ENCODE measurements around the gene RAET1L. TPM values are rescaled to one million over a fixed set of nuclear protein-coding genes. Genes with fewer than 3 reads are reported as not detected.

The RAET1L gene
- total and polyA plus RNA-seq, 2 experiments from 2014 or later, result not detected

DNA sequence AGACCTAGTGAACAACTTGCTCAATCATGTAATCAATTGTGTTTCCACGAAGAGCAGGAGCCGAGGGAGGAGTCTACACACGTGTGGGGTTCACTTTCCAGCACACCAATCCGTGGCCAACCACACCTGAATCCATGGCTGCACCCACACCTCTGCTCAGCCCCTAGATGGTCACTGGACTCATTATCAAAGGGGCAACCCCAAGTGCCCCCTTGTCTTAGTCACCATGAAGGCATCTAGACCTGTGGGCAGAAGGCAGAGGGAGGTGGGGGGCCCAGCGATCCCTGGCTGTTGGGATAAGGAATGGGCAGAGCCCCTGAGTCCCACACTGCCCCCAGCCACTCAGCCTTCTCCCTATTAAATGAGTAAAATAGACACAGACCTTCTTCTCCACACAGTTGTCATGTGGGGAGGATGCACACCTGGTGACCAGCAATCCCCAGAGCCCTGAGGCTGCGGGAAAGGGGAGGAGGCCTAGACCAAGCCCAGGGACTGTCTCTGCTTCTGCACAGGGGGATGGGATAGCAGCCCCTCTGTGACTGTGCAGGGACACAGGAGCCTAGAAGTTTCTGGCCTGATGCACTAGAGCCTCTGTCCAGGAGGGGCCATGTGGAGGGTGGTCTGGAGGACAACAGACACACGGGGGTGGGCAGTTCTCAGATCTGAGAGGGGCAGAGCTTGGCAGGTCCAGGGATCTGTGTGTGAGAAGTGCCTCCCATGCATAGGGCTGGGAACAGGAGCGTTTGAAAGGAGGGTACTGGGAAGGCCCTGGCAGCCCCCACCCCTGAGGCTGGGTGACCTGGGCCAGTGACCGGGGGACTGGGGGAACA is 1.9 kb upstream of the RAET1L start:
- H3K27ac ChIP-seq (ENCODE audit: low read depth), result no peak overlapping the region
- no peaks in the 10 kb centered on the region for H3K9me3 Mint-ChIP-seq
- H3K4me2 ChIP-seq, result no peak overlapping the region
- peaks cover 60% of the 10 kb centered on the region for H3K27me3 ChIP-seq (ENCODE audit: insufficient read depth)
- peaks cover 9% of the 10 kb centered on the region; the same call in 2 of the 3 replicates for H3K4me1 Mint-ChIP-seq
- no peaks in the 10 kb centered on the region for H3F3A ChIP-seq (replicated peaks; ENCODE audit: low read depth)
- no peaks in the 10 kb centered on the region for H4K20me1 ChIP-seq (replicated peaks; ENCODE audit: insufficient read depth)
- H3K36me3 Mint-ChIP-seq (ENCODE audit: low read depth), result no peaks in the 10 kb centered on the region
- no peaks in the 10 kb centered on the region for H3K79me2 ChIP-seq (replicated peaks; ENCODE audit: insufficient read depth)
- H3K27ac Mint-ChIP-seq, result no peak overlapping the region
- H3K4me1 ChIP-seq (ENCODE audit: insufficient read depth), result peaks cover 10% of the 10 kb centered on the region
- no peaks in the 10 kb centered on the region for H3K9me2 ChIP-seq (ENCODE audit: insufficient read depth)
- no peak overlapping the region for H2AFZ ChIP-seq
- no peak overlapping the region for H3K4me3 Mint-ChIP-seq
- TF ChIP-seq STAT1 (IDR thresholded peaks at IDR 0.05; ENCODE audit: unreplicated experiment) (no peak), EZH2phosphoT487 (IDR thresholded peaks at IDR 0.05; ENCODE audit: unreplicated experiment) (no peak)
- no peaks in the 10 kb centered on the region for H3K36me3 ChIP-seq (ENCODE audit: insufficient read depth)
- peaks cover 32% of the 10 kb centered on the region for H3K27me3 Mint-ChIP-seq (ENCODE audit: insufficient read depth, low read depth, poor library complexity)
- DNase-seq (ENCODE audit: low spot score) (no peak), ATAC-seq (no peak)
- no peak overlapping the region for H3K4me3 ChIP-seq

DNA sequence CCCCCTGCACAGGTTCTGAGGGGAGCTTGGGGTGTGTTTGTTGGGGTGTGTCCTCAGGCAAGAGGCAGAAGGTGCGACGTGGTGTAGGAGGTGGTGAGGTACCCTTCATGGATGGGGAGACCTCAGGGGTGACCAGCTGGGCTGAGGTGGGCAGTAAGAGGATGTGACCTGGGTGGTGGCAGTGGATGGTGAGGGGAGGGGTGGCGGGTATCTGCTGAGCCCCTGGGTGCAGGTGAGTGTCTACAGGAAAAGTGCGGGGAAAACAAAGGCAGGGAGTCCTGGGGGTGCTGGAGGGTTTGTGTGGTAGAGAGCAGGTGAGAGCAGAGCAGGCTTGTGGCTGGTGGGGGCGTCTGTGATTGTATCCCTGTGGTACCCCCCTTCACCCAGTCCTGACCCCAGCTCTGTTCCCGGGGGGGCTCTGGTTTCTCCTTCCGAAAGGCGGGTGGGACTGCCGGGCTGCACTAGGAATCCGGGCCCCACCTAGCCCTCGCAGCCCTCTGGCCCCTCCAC is 631 bp downstream of the RAET1L start:
- H3K27me3 ChIP-seq (ENCODE audit: insufficient read depth), result peaks cover 55% of the 10 kb centered on the region
- H3K27me3 Mint-ChIP-seq (ENCODE audit: insufficient read depth, low read depth, poor library complexity), result peaks cover 31% of the 10 kb centered on the region
- TF ChIP-seq EZH2 (IDR thresholded peaks at IDR 0.05; ENCODE audit: low read depth, unreplicated experiment) (no peak), EZH2phosphoT487 (IDR thresholded peaks at IDR 0.05; ENCODE audit: unreplicated experiment) (no peak), NANOG (IDR thresholded peaks at IDR 0.05; ENCODE audit: borderline replicate concordance) (no peak), CREB1 (CRISPR knock-in tag; IDR thresholded peaks at IDR 0.05; ENCODE audit: low read depth) (no peak), JUNB (IDR thresholded peaks at IDR 0.05; ENCODE audit: unreplicated experiment) (no peak), ZNF331 (CRISPR knock-in tag; IDR thresholded peaks at IDR 0.05; ENCODE audit: low read depth) (no peak)
- TF ChIP-seq, protein P1, sequence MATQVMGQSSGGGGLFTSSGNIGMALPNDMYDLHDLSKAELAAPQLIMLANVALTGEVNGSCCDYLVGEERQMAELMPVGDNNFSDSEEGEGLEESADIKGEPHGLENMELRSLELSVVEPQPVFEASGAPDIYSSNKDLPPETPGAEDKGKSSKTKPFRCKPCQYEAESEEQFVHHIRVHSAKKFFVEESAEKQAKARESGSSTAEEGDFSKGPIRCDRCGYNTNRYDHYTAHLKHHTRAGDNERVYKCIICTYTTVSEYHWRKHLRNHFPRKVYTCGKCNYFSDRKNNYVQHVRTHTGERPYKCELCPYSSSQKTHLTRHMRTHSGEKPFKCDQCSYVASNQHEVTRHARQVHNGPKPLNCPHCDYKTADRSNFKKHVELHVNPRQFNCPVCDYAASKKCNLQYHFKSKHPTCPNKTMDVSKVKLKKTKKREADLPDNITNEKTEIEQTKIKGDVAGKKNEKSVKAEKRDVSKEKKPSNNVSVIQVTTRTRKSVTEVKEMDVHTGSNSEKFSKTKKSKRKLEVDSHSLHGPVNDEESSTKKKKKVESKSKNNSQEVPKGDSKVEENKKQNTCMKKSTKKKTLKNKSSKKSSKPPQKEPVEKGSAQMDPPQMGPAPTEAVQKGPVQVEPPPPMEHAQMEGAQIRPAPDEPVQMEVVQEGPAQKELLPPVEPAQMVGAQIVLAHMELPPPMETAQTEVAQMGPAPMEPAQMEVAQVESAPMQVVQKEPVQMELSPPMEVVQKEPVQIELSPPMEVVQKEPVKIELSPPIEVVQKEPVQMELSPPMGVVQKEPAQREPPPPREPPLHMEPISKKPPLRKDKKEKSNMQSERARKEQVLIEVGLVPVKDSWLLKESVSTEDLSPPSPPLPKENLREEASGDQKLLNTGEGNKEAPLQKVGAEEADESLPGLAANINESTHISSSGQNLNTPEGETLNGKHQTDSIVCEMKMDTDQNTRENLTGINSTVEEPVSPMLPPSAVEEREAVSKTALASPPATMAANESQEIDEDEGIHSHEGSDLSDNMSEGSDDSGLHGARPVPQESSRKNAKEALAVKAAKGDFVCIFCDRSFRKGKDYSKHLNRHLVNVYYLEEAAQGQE (IDR thresholded peaks at IDR 0.05; ENCODE audit: unreplicated experiment), result no peak
- TF ChIP-seq, protein P2, sequence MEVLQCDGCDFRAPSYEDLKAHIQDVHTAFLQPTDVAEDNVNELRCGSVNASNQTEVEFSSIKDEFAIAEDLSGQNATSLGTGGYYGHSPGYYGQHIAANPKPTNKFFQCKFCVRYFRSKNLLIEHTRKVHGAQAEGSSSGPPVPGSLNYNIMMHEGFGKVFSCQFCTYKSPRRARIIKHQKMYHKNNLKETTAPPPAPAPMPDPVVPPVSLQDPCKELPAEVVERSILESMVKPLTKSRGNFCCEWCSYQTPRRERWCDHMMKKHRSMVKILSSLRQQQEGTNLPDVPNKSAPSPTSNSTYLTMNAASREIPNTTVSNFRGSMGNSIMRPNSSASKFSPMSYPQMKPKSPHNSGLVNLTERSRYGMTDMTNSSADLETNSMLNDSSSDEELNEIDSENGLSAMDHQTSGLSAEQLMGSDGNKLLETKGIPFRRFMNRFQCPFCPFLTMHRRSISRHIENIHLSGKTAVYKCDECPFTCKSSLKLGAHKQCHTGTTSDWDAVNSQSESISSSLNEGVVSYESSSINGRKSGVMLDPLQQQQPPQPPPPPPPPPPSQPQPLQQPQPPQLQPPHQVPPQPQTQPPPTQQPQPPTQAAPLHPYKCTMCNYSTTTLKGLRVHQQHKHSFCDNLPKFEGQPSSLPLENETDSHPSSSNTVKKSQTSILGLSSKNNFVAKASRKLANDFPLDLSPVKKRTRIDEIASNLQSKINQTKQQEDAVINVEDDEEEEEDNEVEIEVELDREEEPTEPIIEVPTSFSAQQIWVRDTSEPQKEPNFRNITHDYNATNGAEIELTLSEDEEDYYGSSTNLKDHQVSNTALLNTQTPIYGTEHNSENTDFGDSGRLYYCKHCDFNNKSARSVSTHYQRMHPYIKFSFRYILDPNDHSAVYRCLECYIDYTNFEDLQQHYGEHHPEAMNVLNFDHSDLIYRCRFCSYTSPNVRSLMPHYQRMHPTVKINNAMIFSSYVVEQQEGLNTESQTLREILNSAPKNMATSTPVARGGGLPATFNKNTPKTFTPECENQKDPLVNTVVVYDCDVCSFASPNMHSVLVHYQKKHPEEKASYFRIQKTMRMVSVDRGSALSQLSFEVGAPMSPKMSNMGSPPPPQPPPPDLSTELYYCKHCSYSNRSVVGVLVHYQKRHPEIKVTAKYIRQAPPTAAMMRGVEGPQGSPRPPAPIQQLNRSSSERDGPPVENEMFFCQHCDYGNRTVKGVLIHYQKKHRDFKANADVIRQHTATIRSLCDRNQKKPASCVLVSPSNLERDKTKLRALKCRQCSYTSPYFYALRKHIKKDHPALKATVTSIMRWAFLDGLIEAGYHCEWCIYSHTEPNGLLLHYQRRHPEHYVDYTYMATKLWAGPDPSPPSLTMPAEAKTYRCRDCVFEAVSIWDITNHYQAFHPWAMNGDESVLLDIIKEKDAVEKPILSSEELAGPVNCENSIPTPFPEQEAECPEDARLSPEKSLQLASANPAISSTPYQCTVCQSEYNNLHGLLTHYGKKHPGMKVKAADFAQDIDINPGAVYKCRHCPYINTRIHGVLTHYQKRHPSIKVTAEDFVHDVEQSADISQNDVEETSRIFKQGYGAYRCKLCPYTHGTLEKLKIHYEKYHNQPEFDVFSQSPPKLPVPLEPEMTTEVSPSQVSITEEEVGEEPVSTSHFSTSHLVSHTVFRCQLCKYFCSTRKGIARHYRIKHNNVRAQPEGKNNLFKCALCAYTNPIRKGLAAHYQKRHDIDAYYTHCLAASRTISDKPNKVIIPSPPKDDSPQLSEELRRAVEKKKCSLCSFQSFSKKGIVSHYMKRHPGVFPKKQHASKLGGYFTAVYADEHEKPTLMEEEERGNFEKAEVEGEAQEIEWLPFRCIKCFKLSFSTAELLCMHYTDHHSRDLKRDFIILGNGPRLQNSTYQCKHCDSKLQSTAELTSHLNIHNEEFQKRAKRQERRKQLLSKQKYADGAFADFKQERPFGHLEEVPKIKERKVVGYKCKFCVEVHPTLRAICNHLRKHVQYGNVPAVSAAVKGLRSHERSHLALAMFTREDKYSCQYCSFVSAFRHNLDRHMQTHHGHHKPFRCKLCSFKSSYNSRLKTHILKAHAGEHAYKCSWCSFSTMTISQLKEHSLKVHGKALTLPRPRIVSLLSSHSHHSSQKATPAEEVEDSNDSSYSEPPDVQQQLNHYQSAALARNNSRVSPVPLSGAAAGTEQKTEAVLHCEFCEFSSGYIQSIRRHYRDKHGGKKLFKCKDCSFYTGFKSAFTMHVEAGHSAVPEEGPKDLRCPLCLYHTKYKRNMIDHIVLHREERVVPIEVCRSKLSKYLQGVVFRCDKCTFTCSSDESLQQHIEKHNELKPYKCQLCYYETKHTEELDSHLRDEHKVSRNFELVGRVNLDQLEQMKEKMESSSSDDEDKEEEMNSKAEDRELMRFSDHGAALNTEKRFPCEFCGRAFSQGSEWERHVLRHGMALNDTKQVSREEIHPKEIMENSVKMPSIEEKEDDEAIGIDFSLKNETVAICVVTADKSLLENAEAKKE (CRISPR knock-in tag; IDR thresholded peaks at IDR 0.05), result no peak
- TF ChIP-seq, protein P3, sequence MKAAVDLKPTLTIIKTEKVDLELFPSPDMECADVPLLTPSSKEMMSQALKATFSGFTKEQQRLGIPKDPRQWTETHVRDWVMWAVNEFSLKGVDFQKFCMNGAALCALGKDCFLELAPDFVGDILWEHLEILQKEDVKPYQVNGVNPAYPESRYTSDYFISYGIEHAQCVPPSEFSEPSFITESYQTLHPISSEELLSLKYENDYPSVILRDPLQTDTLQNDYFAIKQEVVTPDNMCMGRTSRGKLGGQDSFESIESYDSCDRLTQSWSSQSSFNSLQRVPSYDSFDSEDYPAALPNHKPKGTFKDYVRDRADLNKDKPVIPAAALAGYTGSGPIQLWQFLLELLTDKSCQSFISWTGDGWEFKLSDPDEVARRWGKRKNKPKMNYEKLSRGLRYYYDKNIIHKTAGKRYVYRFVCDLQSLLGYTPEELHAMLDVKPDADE (IDR thresholded peaks at IDR 0.05), result no peak

More for the DNA sequence above, 631 bp downstream of the RAET1L start:
- H3F3A ChIP-seq (replicated peaks; ENCODE audit: low read depth), result no peaks in the 10 kb centered on the region
- Mint-ChIP-seq H3K36me3 (ENCODE audit: low read depth) (no peaks in the 10 kb centered on the region), H3K4me3 (no peak overlapping the region), H3K27ac (no peak overlapping the region), H3K9me3 (no peaks in the 10 kb centered on the region), H3K4me1 (peaks cover 5% of the 10 kb centered on the region; the same call in 2 of the 3 replicates)
- H3K4me3 ChIP-seq, result peak overlapping the region; percentile 62
- H2AFZ ChIP-seq, result peak overlapping the region; percentile 99
- DNase-seq (ENCODE audit: low spot score), result no peak
- H3K4me1 ChIP-seq (ENCODE audit: insufficient read depth), result peaks cover 10% of the 10 kb centered on the region
- H3K4me2 ChIP-seq, result peak overlapping the region; percentile 85
- H3K9me2 ChIP-seq (ENCODE audit: insufficient read depth), result no peaks in the 10 kb centered on the region
- no peaks in the 10 kb centered on the region for H3K79me2 ChIP-seq (replicated peaks; ENCODE audit: insufficient read depth)
- H3K27ac ChIP-seq (ENCODE audit: low read depth), result no peak overlapping the region
- ATAC-seq, result no peak
- no peaks in the 10 kb centered on the region for H4K20me1 ChIP-seq (replicated peaks; ENCODE audit: insufficient read depth)
- no peaks in the 10 kb centered on the region for H3K36me3 ChIP-seq (ENCODE audit: insufficient read depth)

All from GM23338 (cell line).